CD4-positive, alpha-beta T cell (primary cell): ENCODE results near the gene SCAANT1. TPM values are rescaled to one million over a fixed set of nuclear protein-coding genes. Genes with fewer than 3 reads are reported as not detected.

Experiments used
- ATAC-seq: fragments of 200-7000 bp; cut with Tn5 transposase; one replicate; pipeline ENCODE4 v1.10.0; 2022; ENCODE audit warnings: mild to moderate bottlenecking; ENCODE audit not compliant: poor library complexity
- CTCF ChIA-PET: fragments of 350-600 bp; sonication (Branson Sonifier 250); formaldehyde crosslinking; loops from one replicate; lab custom pipeline; 2021; ENCODE audit warnings: antibody characterized with exemption, inconsistent platforms; lab: Charles Lee
- POLR2A ChIA-PET: fragments of 350-600 bp; sonication (Branson Sonifier 250); formaldehyde crosslinking; loops from one replicate; lab custom pipeline; 2021; ENCODE audit warnings: antibody characterized with exemption, inconsistent platforms; lab: Charles Lee
- DNase-seq, 14 experiments: peaks; one replicate each; pipeline ENCODE4 v3.0.0-alpha.2; 2013 to 2020; ENCODE audit warnings: mixed read lengths in 2 of 14
- H3K27ac ChIP-seq, 2 donors: one replicate each; pipeline versions ENCODE4 v1.5.1 to v1.7.0; 2013; ENCODE audit warnings: low read length in 2 of 2, low read depth in 1 of 2, mild to moderate bottlenecking in 1 of 2
- H3K27me3 ChIP-seq, 2 experiments: 1 replicate in 1 of 2; 2 replicates in 1 of 2; pipeline versions ENCODE4 v1.6.1 to v1.7.0; 2013; ENCODE audit warnings: low read length in 2 of 2, control low read depth in 1 of 2, mild to moderate bottlenecking in 1 of 2, moderate library complexity in 1 of 2; ENCODE audit not compliant: insufficient read depth in 2 of 2, control insufficient read depth in 1 of 2
- H3K36me3 ChIP-seq: one replicate; pipeline ENCODE4 v1.6.1; 2013; ENCODE audit warnings: low read length, control low read depth; ENCODE audit not compliant: insufficient read depth
- H3K4me1 ChIP-seq: one replicate; pipeline ENCODE4 v1.6.1; 2013; ENCODE audit warnings: low read length, control low read depth; ENCODE audit not compliant: insufficient read depth
- H3K4me3 ChIP-seq: one replicate; pipeline ENCODE4 v1.5.1; 2013; ENCODE audit warnings: mild to moderate bottlenecking, low read length, moderate library complexity
- H3K9me3 ChIP-seq, 2 experiments: 1 replicate in 1 of 2; 2 replicates in 1 of 2; pipeline versions ENCODE4 v1.6.1 to v1.7.0; 2013; ENCODE audit warnings: low read length in 2 of 2, mild to moderate bottlenecking in 2 of 2, control low read depth in 1 of 2, moderate library complexity in 1 of 2; ENCODE audit not compliant: control insufficient read depth in 1 of 2, insufficient read depth in 1 of 2
- H3K27ac Mint-ChIP-seq: one replicate; pipeline ENCODE4 v1.8.0; 2020; ENCODE audit warnings: mixed read lengths
- H3K27me3 Mint-ChIP-seq: one replicate; pipeline ENCODE4 v1.8.0; 2021; ENCODE audit warnings: mixed read lengths
- H3K36me3 Mint-ChIP-seq: one replicate; pipeline ENCODE4 v1.8.0; 2021; ENCODE audit warnings: low read depth, mixed read lengths
- H3K4me1 Mint-ChIP-seq: one replicate; pipeline ENCODE4 v1.8.0; 2021; ENCODE audit warnings: low read depth, mixed read lengths
- H3K4me3 Mint-ChIP-seq: one replicate; pipeline ENCODE4 v1.8.0; 2020; ENCODE audit warnings: mild to moderate bottlenecking, mixed read lengths
- H3K9me3 Mint-ChIP-seq: one replicate; pipeline ENCODE4 v1.8.0; 2020; ENCODE audit warnings: mixed read lengths
- intact Hi-C, 2 experiments: fragments of 100-400 bp; cut with DNase I in 1 of 2; cut with micrococcal nuclease in 1 of 2; formaldehyde crosslinking; loops; one replicate each; pipeline versions ENCODE4 v1.15.1 to v1.9.0; 2023 to 2025; cut with DNase I, micrococcal nuclease
- total RNA-seq, 174 experiments: library from RNA in 2 of 174; stranded (reverse) in 2 of 174; gene quantifications; one replicate each; pipeline ENCODE4 v1.2.3 and lab custom pipeline; 2021 to 2026
- TF ChIP-seq, protein P1 (sequence below): fragments of 200-600 bp; IDR thresholded peaks from one replicate; pipeline ENCODE4 v1.8.0; 2022; ENCODE audit warnings: antibody characterized with exemption, mild to moderate bottlenecking

SCAANT1 gene
- total RNA-seq, 2 experiments from 2014 or later, result 1.4 to 2.1 TPM

GRCh38 chr3:63942528-63942927 is 30.3 kb upstream of the SCAANT1 start:
- Mint-ChIP-seq H3K9me3 (no peaks in the 10 kb centered on the region), H3K36me3 (peaks cover 18% of the 10 kb centered on the region), H3K27me3 (no peaks in the 10 kb centered on the region), H3K4me1 (peaks cover 63% of the 10 kb centered on the region), H3K27ac (no peak overlapping the region), H3K4me3 (no peak overlapping the region)
- TF ChIP-seq, protein P1, sequence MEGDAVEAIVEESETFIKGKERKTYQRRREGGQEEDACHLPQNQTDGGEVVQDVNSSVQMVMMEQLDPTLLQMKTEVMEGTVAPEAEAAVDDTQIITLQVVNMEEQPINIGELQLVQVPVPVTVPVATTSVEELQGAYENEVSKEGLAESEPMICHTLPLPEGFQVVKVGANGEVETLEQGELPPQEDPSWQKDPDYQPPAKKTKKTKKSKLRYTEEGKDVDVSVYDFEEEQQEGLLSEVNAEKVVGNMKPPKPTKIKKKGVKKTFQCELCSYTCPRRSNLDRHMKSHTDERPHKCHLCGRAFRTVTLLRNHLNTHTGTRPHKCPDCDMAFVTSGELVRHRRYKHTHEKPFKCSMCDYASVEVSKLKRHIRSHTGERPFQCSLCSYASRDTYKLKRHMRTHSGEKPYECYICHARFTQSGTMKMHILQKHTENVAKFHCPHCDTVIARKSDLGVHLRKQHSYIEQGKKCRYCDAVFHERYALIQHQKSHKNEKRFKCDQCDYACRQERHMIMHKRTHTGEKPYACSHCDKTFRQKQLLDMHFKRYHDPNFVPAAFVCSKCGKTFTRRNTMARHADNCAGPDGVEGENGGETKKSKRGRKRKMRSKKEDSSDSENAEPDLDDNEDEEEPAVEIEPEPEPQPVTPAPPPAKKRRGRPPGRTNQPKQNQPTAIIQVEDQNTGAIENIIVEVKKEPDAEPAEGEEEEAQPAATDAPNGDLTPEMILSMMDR, result no peak
- POLR2A ChIA-PET, result no interaction called here
- CTCF ChIA-PET, result no interaction called here
- H3K27ac ChIP-seq, result no peak overlapping the region
- intact Hi-C loops, result no loop called here
- peaks cover 7% of the 10 kb centered on the region for H3K36me3 ChIP-seq
- ATAC-seq (no peak), DNase-seq (no peak)
- no peaks in the 10 kb centered on the region for H3K27me3 ChIP-seq
- peaks cover 12% of the 10 kb centered on the region for H3K4me1 ChIP-seq
- no peaks in the 10 kb centered on the region for H3K9me3 ChIP-seq
- no peak overlapping the region for H3K4me3 ChIP-seq

GRCh38 chr3:63940389-63940757 is 28.2 kb upstream of the SCAANT1 start:
- H3K27ac ChIP-seq, result no peak overlapping the region
- DNase-seq, result no peak
- no peaks in the 10 kb centered on the region for H3K4me1 ChIP-seq
- intact Hi-C loops, result no loop called here
- no peak overlapping the region for H3K4me3 Mint-ChIP-seq
- TF ChIP-seq, protein P1, result no peak
- no peaks in the 10 kb centered on the region for H3K9me3 Mint-ChIP-seq
- ChIA-PET CTCF (interaction anchor here (0.6 kb wide), 1 partner anchor 15 kb away, joined by 4 read pairs; no protein-coding TSS in a partner anchor), POLR2A (no interaction called here)
- no peaks in the 10 kb centered on the region for H3K9me3 ChIP-seq
- H3K27me3 Mint-ChIP-seq, result no peaks in the 10 kb centered on the region
- no peaks in the 10 kb centered on the region for H3K27me3 ChIP-seq
- H3K4me1 Mint-ChIP-seq, result peaks cover 64% of the 10 kb centered on the region
- no peak for ATAC-seq
- peaks cover 16% of the 10 kb centered on the region for H3K36me3 Mint-ChIP-seq
- H3K36me3 ChIP-seq, result peaks cover 7% of the 10 kb centered on the region
- H3K27ac Mint-ChIP-seq, result no peak overlapping the region
- H3K4me3 ChIP-seq, result no peak overlapping the region

- no peaks in the 10 kb centered on the region for H3K9me3 Mint-ChIP-seq
- H3K36me3 Mint-ChIP-seq, result peaks cover 1% of the 10 kb centered on the region
- H3K4me3 ChIP-seq, result no peak overlapping the region
- POLR2A ChIA-PET, result interaction anchor here (0.8 kb wide), 1 partner anchor 8 kb away, joined by 3 read pairs; no protein-coding TSS in a partner anchor
- DNase-seq (peak in 3 of 14 experiments; percentile 42 to 54 (median 48)), ATAC-seq (no peak)
- no peaks in the 10 kb centered on the region for H3K9me3 ChIP-seq
- no peaks in the 10 kb centered on the region for H3K27me3 ChIP-seq
- no peaks in the 10 kb centered on the region for H3K27me3 Mint-ChIP-seq
- CTCF ChIA-PET, result interaction anchor here (1.7 kb wide), 1 partner anchor 85 kb away, joined by 5 read pairs; the partner anchor contains the start of gene PSMD6
- TF ChIP-seq, protein P1, result no peak
- no peak overlapping the region for H3K27ac ChIP-seq
- H3K4me1 ChIP-seq, result peaks cover 14% of the 10 kb centered on the region
- H3K36me3 ChIP-seq, result no peaks in the 10 kb centered on the region
- H3K27ac Mint-ChIP-seq, result no peak overlapping the region
- intact Hi-C loops, result no loop called here
- H3K4me1 Mint-ChIP-seq, result peaks cover 69% of the 10 kb centered on the region
- no peak overlapping the region for H3K4me3 Mint-ChIP-seq
Observed at GRCh38 chr3:63937661-63938651, 25.8 kb upstream of the SCAANT1 start.
